GM23338 (cell line): ENCODE results near the gene PREP. TPM values are rescaled to one million over a fixed set of nuclear protein-coding genes. Genes with fewer than 3 reads are reported as not detected.

Experiments
- ATAC-seq: fragments of 200-7000 bp; cut with Tn5 transposase; 3 replicates; pipeline ENCODE4 v1.9.1; 2020
- DNase-seq: peaks from one replicate; pipeline ENCODE4 v3.0.0-alpha.2; 2015; ENCODE audit warnings: low spot score
- H2AFZ ChIP-seq: fragments of 200-600 bp; sonication (generic); 2 replicates; pipeline ENCODE4 v1.8.0; 2016; ENCODE audit warnings: antibody characterized with exemption, mild to moderate bottlenecking, moderate library complexity
- H3F3A ChIP-seq: fragments of 200-600 bp; sonication (generic); replicated peaks from 2 replicates; pipeline ENCODE4 v1.8.0; 2017; ENCODE audit warnings: antibody characterized with exemption, mixed run types, low read depth
- H3K27ac ChIP-seq: fragments of 200-600 bp; sonication (generic); 2 replicates; pipeline ENCODE4 v1.6.1; 2016; ENCODE audit warnings: low read depth
- H3K27me3 ChIP-seq: fragments of 200-600 bp; sonication (generic); 2 replicates; pipeline ENCODE4 v1.8.0; 2016; ENCODE audit warnings: mild to moderate bottlenecking, mixed run types, moderate library complexity; ENCODE audit not compliant: insufficient read depth
- H3K36me3 ChIP-seq: fragments of 200-600 bp; sonication (generic); 2 replicates; pipeline ENCODE4 v1.8.0; 2016; ENCODE audit warnings: mild to moderate bottlenecking; ENCODE audit not compliant: insufficient read depth
- H3K4me1 ChIP-seq: fragments of 200-600 bp; sonication (generic); 2 replicates; pipeline ENCODE4 v1.8.0; 2016; ENCODE audit warnings: mild to moderate bottlenecking, moderate library complexity; ENCODE audit not compliant: insufficient read depth
- H3K4me2 ChIP-seq: fragments of 200-600 bp; sonication (generic); 2 replicates; pipeline ENCODE4 v1.7.1; 2017; ENCODE audit warnings: mixed run types
- H3K4me3 ChIP-seq: fragments of 200-600 bp; sonication (generic); 2 replicates; pipeline ENCODE4 v1.6.1; 2016; ENCODE audit warnings: mixed run types
- H3K79me2 ChIP-seq: fragments of 200-600 bp; sonication (generic); replicated peaks from 2 replicates; pipeline ENCODE4 v1.8.0; 2017; ENCODE audit warnings: mild to moderate bottlenecking; ENCODE audit not compliant: insufficient read depth
- H3K9me2 ChIP-seq: fragments of 200-600 bp; sonication (generic); 2 replicates; pipeline ENCODE4 v1.8.0; 2017; ENCODE audit not compliant: insufficient read depth
- H4K20me1 ChIP-seq: fragments of 200-600 bp; sonication (generic); replicated peaks from 2 replicates; pipeline ENCODE4 v1.8.0; 2017; ENCODE audit warnings: mild to moderate bottlenecking; ENCODE audit not compliant: insufficient read depth
- H3K27ac Mint-ChIP-seq: 2 replicates; pipeline ENCODE4 v1.8.0; 2020; ENCODE audit warnings: inconsistent platforms, mild to moderate bottlenecking, moderate library complexity, mixed read lengths
- H3K27me3 Mint-ChIP-seq: 3 replicates; pipeline ENCODE4 v1.8.0; 2022; ENCODE audit warnings: low read depth, mild to moderate bottlenecking, moderate library complexity, mixed read lengths, inconsistent platforms; ENCODE audit not compliant: insufficient read depth, poor library complexity
- H3K36me3 Mint-ChIP-seq: 3 replicates; pipeline ENCODE4 v1.8.0; 2021; ENCODE audit warnings: low read depth, mild to moderate bottlenecking, inconsistent platforms, moderate library complexity, mixed read lengths
- H3K4me1 Mint-ChIP-seq: 3 replicates; pipeline ENCODE4 v1.8.0; 2020; ENCODE audit warnings: mild to moderate bottlenecking, inconsistent platforms, mixed read lengths
- H3K4me3 Mint-ChIP-seq: 3 replicates; pipeline ENCODE4 v1.8.0; 2021; ENCODE audit warnings: moderate library complexity, mild to moderate bottlenecking, inconsistent platforms, mixed read lengths
- H3K9me3 Mint-ChIP-seq: 3 replicates; pipeline ENCODE4 v1.8.0; 2020; ENCODE audit warnings: moderate library complexity, mild to moderate bottlenecking, inconsistent platforms, mixed read lengths
- CREB1 ChIP-seq: fragments of 250-450 bp; sonication (Bioruptor Pico); IDR thresholded peaks from 2 replicates; pipeline ENCODE4 v1.5.0; 2020; ENCODE audit warnings: low read depth, mild to moderate bottlenecking, moderate library complexity
- CTCF ChIP-seq, 2 experiments: fragments of 200-600 bp in 1 of 2; sonication (generic) in 1 of 2; conservative IDR thresholded peaks; 2 replicates each; pipeline versions ENCODE4 v1.5.1 to v1.6.1; 2016 to 2017; ENCODE audit warnings: antibody characterized with exemption in 2 of 2, low read depth in 2 of 2, mild to moderate bottlenecking in 2 of 2, moderate library complexity in 1 of 2
- ETS1 ChIP-seq: IDR thresholded peaks from 2 replicates; pipeline ENCODE4 v1.6.1; 2016; ENCODE audit warnings: antibody characterized with exemption
- EZH2 ChIP-seq: fragments of 200-600 bp; sonication (generic); IDR thresholded peaks from one replicate; pipeline ENCODE4 v1.8.0; 2017; ENCODE audit warnings: antibody characterized with exemption, mild to moderate bottlenecking, low read depth; ENCODE audit not compliant: unreplicated experiment
- EZH2phosphoT487 ChIP-seq: fragments of 200-600 bp; sonication (generic); IDR thresholded peaks from one replicate; pipeline ENCODE4 v1.8.1; 2018; ENCODE audit warnings: antibody characterized with exemption; ENCODE audit not compliant: unreplicated experiment
- JUNB ChIP-seq: IDR thresholded peaks from one replicate; pipeline ENCODE4 v1.6.1; 2016; ENCODE audit warnings: antibody characterized with exemption; ENCODE audit not compliant: unreplicated experiment
- NANOG ChIP-seq: IDR thresholded peaks from 2 replicates; pipeline ENCODE4 v1.6.1; 2016; ENCODE audit warnings: antibody characterized with exemption, borderline replicate concordance
- POLR2AphosphoS5 ChIP-seq: IDR thresholded peaks from 2 replicates; pipeline ENCODE4 v1.6.1; 2016; ENCODE audit warnings: antibody characterized with exemption, low read depth
- REST ChIP-seq: IDR thresholded peaks from one replicate; pipeline ENCODE4 v1.6.1; 2018; ENCODE audit warnings: antibody characterized with exemption; ENCODE audit not compliant: unreplicated experiment
- STAT1 ChIP-seq: IDR thresholded peaks from one replicate; pipeline ENCODE4 v1.6.1; 2016; ENCODE audit warnings: antibody characterized with exemption; ENCODE audit not compliant: unreplicated experiment
- ZNF114 ChIP-seq: fragments of 250-450 bp; sonication (Bioruptor Pico); IDR thresholded peaks from 2 replicates; pipeline ENCODE4 v1.5.0; 2020; ENCODE audit warnings: mild to moderate bottlenecking, moderate library complexity
- ZNF331 ChIP-seq: fragments of 250-450 bp; sonication (Bioruptor Pico); IDR thresholded peaks from 2 replicates; pipeline ENCODE4 v1.5.0; 2020; ENCODE audit warnings: low read depth, mild to moderate bottlenecking, moderate library complexity
- ZNF462 ChIP-seq: fragments of 250-450 bp; sonication (Bioruptor Pico); IDR thresholded peaks from 2 replicates; pipeline ENCODE4 v1.5.0; 2020; ENCODE audit warnings: mild to moderate bottlenecking, moderate library complexity
- polyA plus RNA-seq: library from polyadenylated mRNA; unstranded; fragments of >200 nt; fragmentation: Nextera tagmentation; extraction: Ambion mirVana; gene quantifications from 2 replicates; pipeline ENCODE4 v1.2.1, GENCODE V29; 2016
- total RNA-seq: library from RNA; depleted of rRNA; stranded (reverse); fragments of >200 nt; shearing (Covaris generic); gene quantifications from 2 replicates; pipeline ENCODE4 v1.2.3, GENCODE V29; 2014

The PREP gene
- total and polyA plus RNA-seq, 2 experiments from 2014 or later = 28.5 to 52.7 TPM

- Histone ChIP-seq H3K27me3 (no peaks in the 10 kb centered on the region), H3K27ac (no peak overlapping the region), H3K79me2 (no peaks in the 10 kb centered on the region), H3K4me2 (no peak overlapping the region; the same call in 1 of the 2 replicates), H3K4me3 (no peak overlapping the region), H3K4me1 (peaks cover 15% of the 10 kb centered on the region), H3K9me2 (peaks cover 5% of the 10 kb centered on the region; the same call in 1 of the 2 replicates), H3K36me3 (no peaks in the 10 kb centered on the region), H2AFZ (no peak overlapping the region), H3F3A (no peaks in the 10 kb centered on the region), H4K20me1 (no peaks in the 10 kb centered on the region)
- H3K36me3 Mint-ChIP-seq = no peaks in the 10 kb centered on the region
- H3K4me3 Mint-ChIP-seq = no peak overlapping the region
- H3K4me1 Mint-ChIP-seq = peaks cover 27% of the 10 kb centered on the region
- no peak overlapping the region for H3K27ac Mint-ChIP-seq
- TF ChIP-seq REST = no peak
- TF ChIP-seq ZNF114 (CRISPR knock-in tag) = no peak
- no peak for TF ChIP-seq ZNF462 (CRISPR knock-in tag)
- TF ChIP-seq JUNB = no peak
- no peak for TF ChIP-seq ETS1
- TF ChIP-seq POLR2AphosphoS5 = no peak
- no peak for TF ChIP-seq EZH2
- TF ChIP-seq NANOG = no peak
- no peak for TF ChIP-seq EZH2phosphoT487
- TF ChIP-seq CREB1 (CRISPR knock-in tag) = no peak
- no peak for TF ChIP-seq ZNF331 (CRISPR knock-in tag)
- no peak for TF ChIP-seq STAT1
- TF ChIP-seq CTCF (conservative IDR thresholded peaks at IDR 0.05; ENCODE audit: low read depth in 2 of 2) = no peak
- DNase-seq (no peak), ATAC-seq (no peak)
- no peaks in the 10 kb centered on the region for H3K9me3 Mint-ChIP-seq
- H3K27me3 Mint-ChIP-seq = peaks cover 6% of the 10 kb centered on the region
Measured at GRCh38 chr6:105257340-105257739, 145.5 kb downstream of the PREP start.
